ENCODE measurements around the gene RNF169.

RNF169 gene

GRCh38 chr11:74739546-74740270, 8.9 kb upstream of the RNF169 start:
- TF ChIP-seq CTCF (IDR thresholded peaks at IDR 0.05) = peak; percentile 84 to 95
- H3K27ac ChIP-seq = no peak overlapping the region
- no peak overlapping the region for H3K4me3 ChIP-seq
- peaks cover 0 to 8% of the 10 kb centered on the region in 2 donors for H3K27me3 ChIP-seq
- no peaks in the 10 kb centered on the region for H3K36me3 ChIP-seq
- DNase-seq = peak in 1 of 2 donors; percentile 44
- intact Hi-C loops (cut with DNase I; ENCODE audit: low total_unique reads) = no loop called here
- no peaks in the 10 kb centered on the region for H3K4me1 ChIP-seq
- no peaks in the 10 kb centered on the region for H3K9me3 ChIP-seq

DNA sequence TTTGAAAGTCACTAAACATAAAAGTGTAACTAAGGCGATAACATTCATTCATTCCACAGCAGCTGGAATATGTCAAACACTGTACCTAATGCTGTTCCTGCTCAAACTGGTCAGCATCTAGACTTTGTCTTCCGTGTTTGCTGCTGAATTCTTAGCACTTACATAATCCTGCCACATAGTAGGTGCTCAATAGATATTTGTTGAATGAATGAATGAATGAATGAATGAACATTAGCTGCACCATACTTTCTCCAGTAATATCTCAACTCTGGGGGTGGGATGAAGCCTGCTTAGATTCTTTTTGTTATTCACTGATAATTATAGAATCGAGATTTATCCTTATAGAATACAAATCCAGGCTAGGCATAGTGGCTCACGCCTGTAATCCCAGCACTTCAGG, 6.6 kb upstream of the RNF169 start:
- no peak for DNase-seq
- Histone ChIP-seq H3K36me3 (no peaks in the 10 kb centered on the region), H3K27me3 (peaks cover 0 to 3% of the 10 kb centered on the region in 2 donors), H3K4me1 (peaks cover 0 to under 1% (median 0%) of the 10 kb centered on the region in 4 donors), H3K4me3 (no peak overlapping the region), H3K9me3 (no peaks in the 10 kb centered on the region), H3K27ac (no peak overlapping the region)
- intact Hi-C loops (cut with DNase I; ENCODE audit: low total_unique reads) = no loop called here
- no peak for TF ChIP-seq CTCF (IDR thresholded peaks at IDR 0.05)

DNA sequence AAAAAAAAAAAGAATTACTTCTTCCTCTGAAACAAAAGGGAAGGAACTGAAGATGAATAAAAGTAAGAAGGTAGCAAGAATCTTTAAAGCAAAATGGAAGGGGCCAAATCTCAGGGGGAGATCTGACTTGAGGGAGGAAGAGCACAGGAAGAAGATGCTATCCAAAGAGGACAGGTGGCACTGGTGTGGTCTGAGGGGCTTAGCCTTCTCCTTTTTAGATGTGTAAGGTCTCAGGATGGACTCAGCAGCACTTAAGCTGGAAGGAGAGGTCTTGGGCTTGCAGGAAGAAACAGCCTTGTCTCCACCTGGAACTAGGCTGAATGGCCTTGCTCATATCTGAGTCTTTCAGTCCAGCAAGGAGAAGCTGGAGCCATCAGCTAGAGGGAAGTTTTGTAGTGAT, 5.0 kb upstream of the RNF169 start:
- H3K27me3 ChIP-seq = no peaks in the 10 kb centered on the region
- DNase-seq = no peak
- no peak for TF ChIP-seq CTCF (IDR thresholded peaks at IDR 0.05)
- H3K9me3 ChIP-seq = no peaks in the 10 kb centered on the region
- H3K36me3 ChIP-seq = no peaks in the 10 kb centered on the region
- no peak overlapping the region for H3K4me3 ChIP-seq
- no peak overlapping the region for H3K27ac ChIP-seq
- H3K4me1 ChIP-seq = peaks cover 0 to 13% (median 8%) of the 10 kb centered on the region in 4 donors
- intact Hi-C loops (cut with DNase I; ENCODE audit: low total_unique reads) = no loop called here

- DNase-seq = no peak
- Histone ChIP-seq H3K9me3 (no peaks in the 10 kb centered on the region), H3K4me1 (peaks cover 0 to 13% (median 9%) of the 10 kb centered on the region in 4 donors), H3K36me3 (no peaks in the 10 kb centered on the region), H3K27me3 (no peaks in the 10 kb centered on the region), H3K27ac (no peak overlapping the region), H3K4me3 (no peak overlapping the region)
- no peak for TF ChIP-seq CTCF (IDR thresholded peaks at IDR 0.05)
- intact Hi-C loops (cut with DNase I; ENCODE audit: low total_unique reads) = no loop called here
Measured at GRCh38 chr11:74744277-74744676, 4.4 kb upstream of the RNF169 start.

DNA sequence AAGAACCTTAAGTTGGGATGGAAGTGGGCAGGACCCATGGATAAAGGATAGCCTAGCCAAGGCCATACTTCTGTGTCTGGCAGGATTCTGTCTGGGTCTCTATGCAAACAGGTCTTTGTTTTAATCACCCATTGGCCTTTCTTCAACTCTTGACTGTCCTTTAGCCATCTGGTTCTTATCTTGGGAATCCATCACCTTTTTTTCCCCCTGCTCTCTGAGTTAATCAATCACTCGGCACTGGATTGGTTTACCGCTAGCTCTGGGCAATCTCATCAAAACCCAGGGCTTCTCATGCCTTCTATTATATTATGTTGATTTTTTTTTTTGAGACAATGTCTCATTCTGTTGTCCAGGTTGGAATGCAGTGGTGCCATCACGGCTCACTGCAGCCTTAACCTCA, 1.8 kb upstream of the RNF169 start:
- Histone ChIP-seq H3K9me3 (no peaks in the 10 kb centered on the region), H3K4me3 (no peak overlapping the region), H3K36me3 (no peaks in the 10 kb centered on the region), H3K4me1 (peaks cover 0 to 32% (median 15%) of the 10 kb centered on the region in 4 donors), H3K27me3 (no peaks in the 10 kb centered on the region), H3K27ac (no peak overlapping the region)
- intact Hi-C loops (cut with DNase I; ENCODE audit: low total_unique reads) = no loop called here
- no peak for TF ChIP-seq CTCF (IDR thresholded peaks at IDR 0.05)
- no peak for DNase-seq
